GM18517 (cell line): ENCODE results near the gene CLEC6A.
"Not testable (repeated sequence)": the region's sequence is repeated elsewhere in the genome, so short reads cannot be mapped to it uniquely, and the experiment has no call there.

Source experiments
- ATAC-seq: cut with Tn5 transposase; IDR thresholded peaks from one replicate; pipeline ENCODE4 v1.9.1; 2021; ENCODE audit warnings: mild to moderate bottlenecking, moderate library complexity; ENCODE audit not compliant: unreplicated experiment

CLEC6A gene

GRCh38 chr12:8493084-8493483, 37.3 kb downstream of the CLEC6A start:
- ATAC-seq, result peak; percentile 98

- not testable (repeated sequence) for ATAC-seq
These were observed 39.9 kb downstream of the CLEC6A start for GRCh38 chr12:8495671-8496070.

- ATAC-seq, result not testable (repeated sequence)
These were observed 40.3 kb downstream of the CLEC6A start for GRCh38 chr12:8496074-8496473.

GRCh38 chr12:8499616-8500015, 43.9 kb downstream of the CLEC6A start:
- ATAC-seq, result no peak

- ATAC-seq, result no peak
These were observed 46.0 kb downstream of the CLEC6A start for GRCh38 chr12:8501720-8502119.

- ATAC-seq, result no peak
These were observed 48.6 kb downstream of the CLEC6A start for GRCh38 chr12:8504351-8504750.

- ATAC-seq, result no peak
These were observed 51.8 kb downstream of the CLEC6A start for GRCh38 chr12:8507596-8507995.

GRCh38 chr12:8508223-8508622, 52.5 kb downstream of the CLEC6A start:
- no peak for ATAC-seq

- no peak for ATAC-seq
These were observed 53.4 kb downstream of the CLEC6A start for GRCh38 chr12:8508910-8509841.

- ATAC-seq, result no peak
These were observed 57.5 kb downstream of the CLEC6A start, which contains the start of gene CLEC4D for GRCh38 chr12:8513256-8513655. TSS of gene CLEC4D (plus strand) at chr12:8513503. CDS start at chr12:8513733, 230 bp downstream.

- ATAC-seq, result no peak
These were observed 62.2 kb downstream of the CLEC6A start for GRCh38 chr12:8517971-8518370.

- no peak for ATAC-seq
These were observed 63.4 kb downstream of the CLEC6A start for GRCh38 chr12:8519171-8519570.

GRCh38 chr12:8527250-8528130, 71.7 kb downstream of the CLEC6A start:
- ATAC-seq, result no peak
